ENCODE measurements around the gene GLYR1.

Gene GLYR1

GRCh38 chr16:4879049-4879448, 32.0 kb upstream of the GLYR1 start:
- DNase-seq, result no peak

GRCh38 chr16:4877380-4877685, 30.2 kb upstream of the GLYR1 start:
- no peak for DNase-seq

- DNase-seq, result no peak
Observed at GRCh38 chr16:4876646-4877379, 29.7 kb upstream of the GLYR1 start.

GRCh38 chr16:4874666-4875065, 27.6 kb upstream of the GLYR1 start:
- DNase-seq, result no peak

- no peak for DNase-seq
Observed at GRCh38 chr16:4873091-4873490, 26.0 kb upstream of the GLYR1 start.

- no peak for DNase-seq
Observed at GRCh38 chr16:4871071-4871470, 24.0 kb upstream of the GLYR1 start.

GRCh38 chr16:4870138-4870671, 23.1 kb upstream of the GLYR1 start:
- no peak for DNase-seq

- no peak for DNase-seq
Observed at GRCh38 chr16:4869147-4869805, 22.2 kb upstream of the GLYR1 start.

GRCh38 chr16:4868535-4868934, 21.4 kb upstream of the GLYR1 start:
- no peak for DNase-seq

- DNase-seq, result no peak
Observed at GRCh38 chr16:4868026-4868425, 20.9 kb upstream of the GLYR1 start.

- no peak for DNase-seq
Observed at GRCh38 chr16:4866586-4866985, 19.5 kb upstream of the GLYR1 start.

GRCh38 chr16:4865231-4865860, 18.3 kb upstream of the GLYR1 start:
- no peak for DNase-seq

- no peak for DNase-seq
Observed at GRCh38 chr16:4864728-4865127, 17.6 kb upstream of the GLYR1 start.

GRCh38 chr16:4862639-4863038, 15.6 kb upstream of the GLYR1 start:
- DNase-seq, result no peak

- no peak for DNase-seq
Observed at GRCh38 chr16:4860727-4861342, 13.7 kb upstream of the GLYR1 start.

GRCh38 chr16:4859900-4860255, 12.8 kb upstream of the GLYR1 start:
- DNase-seq, result peak in 1 of 2 experiments; percentile 47

GRCh38 chr16:4859190-4859899, 12.3 kb upstream of the GLYR1 start:
- DNase-seq, result peak in 1 of 2 experiments; percentile 37

GRCh38 chr16:4855804-4856203, 8.7 kb upstream of the GLYR1 start:
- DNase-seq, result no peak

- no peak for DNase-seq
Observed at GRCh38 chr16:4855371-4855770, 8.3 kb upstream of the GLYR1 start.

- no peak for DNase-seq
Observed at GRCh38 chr16:4852221-4852872, 5.3 kb upstream of the GLYR1 start.

GRCh38 chr16:4850211-4850610, 3.1 kb upstream of the GLYR1 start:
- DNase-seq, result no peak

- no peak for DNase-seq
Observed at GRCh38 chr16:4847774-4848587, 893 bp upstream of the GLYR1 start.
